Endothelial cell of umbilical vein (primary cell): ENCODE measurements around the gene PLS1. TPM values are rescaled to one million over a fixed set of nuclear protein-coding genes. Genes with fewer than 3 reads are reported as not detected.

Experiments
- BruUV-seq: library from RNA; stranded (reverse); fragments of 400-500 nt; replicated peaks from 2 replicates; lab custom pipeline; 2021; lab: Mats Ljungman, UMichigan
- CTCF ChIA-PET: fragments of 300-600, 350-600 bp; sonication (Branson Sonifier 250); formaldehyde crosslinking; loops from one replicate; lab custom pipeline; 2021; ENCODE audit warnings: antibody characterized with exemption, inconsistent platforms; lab: Charles Lee
- POLR2A ChIA-PET: fragments of 300-600, 350-600 bp; sonication (Branson Sonifier 250); formaldehyde crosslinking; loops from one replicate; lab custom pipeline; 2021; ENCODE audit warnings: antibody characterized with exemption, inconsistent platforms; lab: Charles Lee
- DNase-seq: peaks from one replicate; pipeline ENCODE4 v3.0.0-alpha.2; 2011; ENCODE audit warnings: low read depth, low spot score
- FAIRE-seq: peaks from 2 replicates; lab custom pipeline; 2011; peaks lifted over from hg19 to GRCh38; lab: Jason Lieb, UNC
- H2AFZ ChIP-seq: 2 replicates; pipeline ENCODE4 v1.6.0; 2012; ENCODE audit warnings: low read depth, low read length, control low read depth, inconsistent platforms
- H3K27ac ChIP-seq: 2 replicates; pipeline ENCODE4 v1.5.1; 2011; ENCODE audit warnings: low read depth, mild to moderate bottlenecking, control low read depth, low read length, moderate library complexity; ENCODE audit not compliant: insufficient read depth
- H3K27me3 ChIP-seq, 2 experiments: 2 replicates each; pipeline versions ENCODE4 v1.6.0 to v1.6.1; 2011; ENCODE audit warnings: low read length in 2 of 2, mixed read lengths in 1 of 2; ENCODE audit not compliant: control insufficient read depth in 2 of 2, insufficient read depth in 2 of 2
- H3K36me3 ChIP-seq, 2 experiments: 2 replicates in 1 of 2; 3 replicates in 1 of 2; pipeline ENCODE4 v1.5.1; 2011; ENCODE audit warnings: low read length in 2 of 2, mild to moderate bottlenecking in 1 of 2, moderate library complexity in 1 of 2; ENCODE audit not compliant: control insufficient read depth in 2 of 2, insufficient read depth in 2 of 2; ENCODE audit errors: extremely low read depth in 1 of 2
- H3K4me1 ChIP-seq: 3 replicates; pipeline ENCODE4 v1.5.1; 2011; ENCODE audit warnings: mild to moderate bottlenecking, low read length; ENCODE audit not compliant: control insufficient read depth, insufficient read depth; ENCODE audit errors: extremely low read depth
- H3K4me2 ChIP-seq: 2 replicates; pipeline ENCODE4 v1.6.1; 2011; ENCODE audit warnings: low read length, control low read depth, mixed read lengths; ENCODE audit not compliant: insufficient read depth
- H3K4me3 ChIP-seq, 3 experiments: fragments of 200-600 bp in 1 of 3; sonication (generic), shearing (Covaris generic) in 1 of 3; replicated peaks in 1 of 3; 2 replicates each; pipeline ENCODE4 v1.5.1; 2011 to 2016; ENCODE audit warnings: control low read depth in 3 of 3, low read length in 3 of 3, mild to moderate bottlenecking in 2 of 3, inconsistent platforms in 1 of 3, low read depth in 1 of 3, moderate library complexity in 1 of 3; ENCODE audit not compliant: insufficient read depth in 1 of 3
- H3K79me2 ChIP-seq: 2 replicates; pipeline ENCODE4 v1.6.0; 2012; ENCODE audit warnings: low read length, inconsistent platforms; ENCODE audit not compliant: control insufficient read depth, insufficient read depth
- H3K9ac ChIP-seq: replicated peaks from 2 replicates; pipeline ENCODE3; 2011; ENCODE audit warnings: low read length, control low read depth; ENCODE audit not compliant: insufficient read depth; ENCODE audit errors: extremely low read depth
- H3K9me1 ChIP-seq: replicated peaks from 3 replicates; pipeline ENCODE4 v1.6.0; 2011; ENCODE audit warnings: mild to moderate bottlenecking, low read length; ENCODE audit not compliant: control insufficient read depth, insufficient read depth; ENCODE audit errors: extremely low read depth
- H3K9me3 ChIP-seq: replicated peaks from 2 replicates; pipeline ENCODE4 v1.5.1; 2012; ENCODE audit warnings: low read length, inconsistent platforms; ENCODE audit not compliant: control insufficient read depth, insufficient read depth
- H4K20me1 ChIP-seq: replicated peaks from 2 replicates; pipeline ENCODE3; 2011; ENCODE audit warnings: mild to moderate bottlenecking, low read length; ENCODE audit not compliant: control insufficient read depth, insufficient read depth; ENCODE audit errors: extremely low read depth
- CTCF ChIP-seq, 2 donors: IDR thresholded peaks; 1 replicate in 1 of 2; 2 replicates in 1 of 2; pipeline ENCODE4 v1.5.1; 2011; ENCODE audit warnings: low read length in 2 of 2, mild to moderate bottlenecking in 2 of 2, moderate library complexity in 2 of 2, control low read depth in 1 of 2, inconsistent platforms in 1 of 2, low read depth in 1 of 2; ENCODE audit not compliant: insufficient read depth in 1 of 2; ENCODE audit errors: extremely low read depth in 1 of 2
- EZH2 ChIP-seq: IDR thresholded peaks from 2 replicates; pipeline ENCODE4 v1.6.1; 2012; ENCODE audit warnings: borderline replicate concordance, low read depth, mild to moderate bottlenecking, moderate library complexity, low read length, inconsistent platforms; ENCODE audit not compliant: severe bottlenecking
- FOS ChIP-seq: IDR thresholded peaks from 2 replicates; pipeline ENCODE4 v1.6.1; 2011; ENCODE audit warnings: mild to moderate bottlenecking, low read length, moderate library complexity, borderline replicate concordance; ENCODE audit not compliant: insufficient read depth
- GATA2 ChIP-seq: IDR thresholded peaks from 2 replicates; pipeline ENCODE4 v1.7.0; 2011; ENCODE audit warnings: low read depth, mild to moderate bottlenecking, moderate library complexity, mixed read lengths, low read length; ENCODE audit not compliant: insufficient read length, insufficient read depth
- JUN ChIP-seq: IDR thresholded peaks from 2 replicates; pipeline ENCODE4 v1.6.1; 2011; ENCODE audit warnings: borderline replicate concordance, low read depth; ENCODE audit not compliant: insufficient read length, insufficient read depth
- MAX ChIP-seq: IDR thresholded peaks from 2 replicates; pipeline ENCODE4 v1.6.1; 2011; ENCODE audit not compliant: insufficient read depth, insufficient read length
- MYC ChIP-seq: IDR thresholded peaks from one replicate; pipeline ENCODE4 v1.6.1; 2011; ENCODE audit warnings: mild to moderate bottlenecking, low read depth, low read length
- POLR2A ChIP-seq: IDR thresholded peaks from 2 replicates; pipeline ENCODE4 v1.6.1; 2012; ENCODE audit warnings: low read depth, mild to moderate bottlenecking, control low read depth, low read length
- POLR2AphosphoS5 ChIP-seq: IDR thresholded peaks from 2 replicates; pipeline ENCODE4 v1.6.1; 2012; ENCODE audit warnings: low read depth, mild to moderate bottlenecking, control low read depth, low read length, moderate library complexity; ENCODE audit not compliant: insufficient read depth
- dilution Hi-C: fragments of 300-500 bp; cut with MboI; formaldehyde crosslinking; loops from one replicate; pipeline ENCODE4 v1.15.0; 2019; ENCODE audit warnings: low sequenced_read_pairs; ENCODE audit not compliant: extremely low pct_ligation_motif_present
- intact Hi-C: fragments of 100-400 bp; cut with micrococcal nuclease; formaldehyde crosslinking; loops from one replicate; pipeline ENCODE4 v1.10.0; 2022
- polyA plus RNA-seq, 4 experiments: library from polyadenylated mRNA; depleted of rRNA in 3 of 4; stranded (reverse) in 3 of 4; unstranded in 1 of 4; fragments of >200 nt; gene quantifications; 2 replicates each; pipeline versions ENCODE4 v1.2.1 to v1.2.3, GENCODE V29; 2011 to 2012; ENCODE audit warnings: missing spikeins in 1 of 4
- total RNA-seq: library from RNA; stranded (reverse); gene quantifications from 2 replicates; pipeline ENCODE4 v1.2.3, GENCODE V29; 2021

Gene PLS1
- total and polyA plus RNA-seq, 2 donors (not counting 3 experiments of a cell fraction or from before 2014, with no cell fraction given), result 0.59 to 1.3 TPM

GRCh38 chr3:142657033-142657432 is 60.8 kb downstream of the PLS1 start:
- Histone ChIP-seq H3K79me2 (no peaks in the 10 kb centered on the region), H3K4me1 (no peaks in the 10 kb centered on the region), H3K27me3 (no peaks in the 10 kb centered on the region), H3K9me3 (no peaks in the 10 kb centered on the region), H3K9me1 (no peaks in the 10 kb centered on the region), H3K4me3 (no peak overlapping the region), H2AFZ (no peak overlapping the region), H4K20me1 (no peaks in the 10 kb centered on the region), H3K4me2 (no peak overlapping the region), H3K9ac (no peak overlapping the region), H3K27ac (no peak overlapping the region), H3K36me3 (no peaks in the 10 kb centered on the region)
- no TSS peak for BruUV-seq
- no peak for DNase-seq
- no peak for FAIRE-seq
- intact Hi-C loops (no loop called here), dilution Hi-C loops (no loop called here)
- ChIA-PET POLR2A (no interaction called here), CTCF (interaction anchor here (1.4 to 2.2 kb wide), 2 partner anchors 11 kb away, joined by 4 to 6 read pairs; no protein-coding TSS in a partner anchor)
- no peak for TF ChIP-seq POLR2AphosphoS5
- TF ChIP-seq MAX, result no peak
- no peak for TF ChIP-seq GATA2
- no peak for TF ChIP-seq POLR2A
- no peak for TF ChIP-seq EZH2
- TF ChIP-seq JUN, result no peak
- TF ChIP-seq FOS, result no peak
- TF ChIP-seq MYC, result no peak
- TF ChIP-seq CTCF (IDR thresholded peaks at IDR 0.05; ENCODE audit: extremely low read depth in 1 of 2, insufficient read depth in 1 of 2, low read depth in 1 of 2, low read length in 2 of 2), result no peak
